K562 treated with DMSO at 1 percent for 12 hours (cell line): Measurements from ENCODE around the gene TBX19. TPM values are rescaled to one million over a fixed set of nuclear protein-coding genes. Genes with fewer than 3 reads are reported as not detected.

ENCODE experiments used
- total RNA-seq: library from RNA; unstranded; fragments of 300-600 nt; gene quantifications from 2 replicates; pipeline ENCODE4 v1.2.3, GENCODE V29; 2022; ENCODE audit not compliant: insufficient read depth

Gene TBX19
- total RNA-seq, result 2.0 and 5.4 TPM in 2 replicates

DNA sequence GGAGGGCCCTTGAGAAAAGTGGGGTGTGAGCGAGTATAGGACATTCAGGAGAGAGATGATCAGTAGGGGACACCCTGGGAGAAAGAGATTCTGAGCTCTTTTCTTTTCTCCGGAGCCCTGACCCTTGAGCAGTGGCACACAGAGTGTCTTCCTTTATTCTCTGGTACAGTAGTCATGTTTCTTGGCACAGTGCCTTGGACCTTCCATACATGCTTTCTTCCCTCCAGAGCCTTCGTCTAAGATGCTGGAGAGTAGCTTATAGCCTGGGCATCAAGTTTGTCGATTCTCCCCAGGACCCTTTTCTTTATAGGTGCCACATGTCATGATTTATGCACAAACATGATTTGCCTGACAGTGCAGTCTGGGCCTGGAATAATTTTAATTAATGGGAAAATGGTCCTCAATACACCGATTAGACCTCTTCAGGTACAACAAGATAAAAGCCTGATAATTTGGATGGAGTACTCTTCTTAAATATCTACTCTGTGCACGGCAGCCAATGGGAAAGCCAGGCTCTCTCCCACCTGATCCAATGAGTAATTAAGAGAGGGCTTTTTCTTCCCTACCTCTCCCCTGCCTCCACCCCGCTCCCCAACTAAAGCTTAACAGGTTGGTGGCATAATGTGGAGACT, at the start of gene TBX19:
TSS of gene TBX19 (plus strand) at position 582 of the 632 bp plus-strand sequence. CDS start 214 bp downstream, outside the sequence.

Other genes with a start within 250 kb of the TBX19 start
- 2.9 and 3.6 TPM in 2 replicates for gene GPR161, start 143.9 kb upstream of the TBX19 start, total RNA-seq
- gene TIPRL, start 101.9 kb upstream of the TBX19 start, total RNA-seq, result 21.6 and 37.3 TPM in 2 replicates
- 3.3 and 8.1 TPM in 2 replicates for gene SFT2D2, start 54.9 kb upstream of the TBX19 start, total RNA-seq